SU-DHL-6 (cell line): ENCODE measurements around the gene TMPRSS11B.

Source experiments
- H2AFZ ChIP-seq: fragments of 200-600 bp; sonication (generic); 2 replicates; pipeline ENCODE4 v1.6.1; 2014; ENCODE audit warnings: low read depth, mild to moderate bottlenecking, moderate library complexity, mixed read lengths, antibody characterized with exemption, low read length; ENCODE audit not compliant: severe bottlenecking
- H3F3A ChIP-seq: fragments of 200-600 bp; shearing (Covaris generic); 2 replicates; pipeline ENCODE4 v1.6.0; 2016; ENCODE audit warnings: antibody characterized with exemption, mild to moderate bottlenecking; ENCODE audit not compliant: insufficient read depth
- H3K27ac ChIP-seq: fragments of 200-600 bp; sonication (generic); 2 replicates; pipeline ENCODE4 v1.5.1; 2016; ENCODE audit warnings: low read depth, mild to moderate bottlenecking, low read length, moderate library complexity, mixed read lengths
- H3K27me3 ChIP-seq: fragments of 200-600 bp; sonication (generic), shearing (Covaris generic); 2 replicates; pipeline ENCODE4 v1.6.0; 2014; ENCODE audit warnings: mild to moderate bottlenecking, low read length
- H3K36me3 ChIP-seq: fragments of 200-600 bp; sonication (generic); 2 replicates; pipeline ENCODE4 v1.6.1; 2014; ENCODE audit warnings: mild to moderate bottlenecking, low read length, mixed read lengths
- H3K4me2 ChIP-seq: fragments of 300-600, 200-600 bp; shearing (Covaris generic), sonication (generic); 2 replicates; pipeline ENCODE4 v1.6.0; 2014; ENCODE audit warnings: low read length, low read depth, mild to moderate bottlenecking; ENCODE audit not compliant: poor library complexity, severe bottlenecking
- H3K4me3 ChIP-seq: fragments of 200-600 bp; sonication (generic); 2 replicates; pipeline ENCODE4 v1.5.1; 2014; ENCODE audit warnings: antibody characterized with exemption, low read length, mild to moderate bottlenecking, mixed read lengths; ENCODE audit not compliant: insufficient read depth, poor library complexity, severe bottlenecking
- H3K79me2 ChIP-seq: fragments of 200-600 bp; sonication (generic); 2 replicates; pipeline ENCODE4 v1.6.1; 2014; ENCODE audit warnings: mild to moderate bottlenecking, low read length, moderate library complexity; ENCODE audit not compliant: insufficient read depth
- H3K9ac ChIP-seq: fragments of 200-600 bp; sonication (generic); 2 replicates; pipeline ENCODE4 v1.7.0; 2014; ENCODE audit warnings: mild to moderate bottlenecking, low read length
- H3K9me2 ChIP-seq: fragments of 200-600 bp; sonication (generic); replicated peaks from 2 replicates; pipeline ENCODE4 v1.6.1; 2014; ENCODE audit warnings: low read length; ENCODE audit not compliant: insufficient read depth
- H3K9me3 ChIP-seq: fragments of 200-600 bp; sonication (generic); 2 replicates; pipeline ENCODE4 v1.6.1; 2014; ENCODE audit warnings: low read length, mixed read lengths; ENCODE audit not compliant: insufficient read depth
- H4K20me1 ChIP-seq: fragments of 200-600 bp; sonication (generic); 2 replicates; pipeline ENCODE4 v1.6.1; 2014; ENCODE audit warnings: low read depth, mild to moderate bottlenecking, antibody characterized with exemption, low read length, moderate library complexity, mixed read lengths
- CTCF ChIP-seq: fragments of 200-600 bp; sonication (generic); IDR thresholded peaks from one replicate; pipeline ENCODE4 v1.5.1; 2017; ENCODE audit warnings: antibody characterized with exemption, mild to moderate bottlenecking, low read length, moderate library complexity; ENCODE audit not compliant: insufficient read depth, poor library complexity, severe bottlenecking
- EZH2phosphoT487 ChIP-seq: fragments of 200-600 bp; sonication (generic), shearing (Covaris generic); conservative IDR thresholded peaks from 2 replicates; pipeline ENCODE4 v1.6.1; 2018; ENCODE audit warnings: mild to moderate bottlenecking, antibody characterized with exemption, low read length, moderate library complexity, mixed read lengths

TMPRSS11B gene

DNA sequence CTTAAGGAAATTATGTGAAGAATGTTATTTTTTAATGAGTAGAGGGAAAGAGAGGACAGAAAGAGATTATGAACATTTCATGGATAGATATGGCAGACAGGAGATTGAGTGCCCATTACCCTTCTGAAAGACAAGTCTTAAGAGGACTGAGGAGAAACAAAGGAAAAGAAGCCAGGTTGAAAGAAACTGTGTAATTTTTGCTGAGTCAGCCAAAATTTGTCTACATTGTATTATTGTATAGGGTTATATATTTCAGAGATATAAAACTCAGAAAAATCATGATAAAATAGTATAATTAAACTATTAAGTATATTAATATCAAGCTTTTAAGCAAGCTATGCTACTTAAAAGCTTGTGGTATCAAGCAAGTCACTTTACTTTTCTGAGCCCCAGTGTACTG, 4.9 kb downstream of the TMPRSS11B start:
- Histone ChIP-seq H4K20me1 (no peaks in the 10 kb centered on the region), H3K27me3 (no peaks in the 10 kb centered on the region), H3K9ac (no peak overlapping the region), H3K9me2 (no peaks in the 10 kb centered on the region), H3F3A (no peaks in the 10 kb centered on the region), H3K4me3 (no peak overlapping the region), H3K36me3 (no peaks in the 10 kb centered on the region), H2AFZ (no peak overlapping the region), H3K9me3 (no peaks in the 10 kb centered on the region), H3K79me2 (no peaks in the 10 kb centered on the region), H3K27ac (no peak overlapping the region), H3K4me2 (no peak overlapping the region)
- TF ChIP-seq CTCF = no peak
- no peak for TF ChIP-seq EZH2phosphoT487

- TF ChIP-seq EZH2phosphoT487 (no peak), CTCF (no peak)
- Histone ChIP-seq H4K20me1 (no peaks in the 10 kb centered on the region), H2AFZ (no peak overlapping the region), H3F3A (no peaks in the 10 kb centered on the region), H3K9me3 (no peaks in the 10 kb centered on the region), H3K9me2 (no peaks in the 10 kb centered on the region), H3K36me3 (no peaks in the 10 kb centered on the region), H3K9ac (no peak overlapping the region), H3K79me2 (no peaks in the 10 kb centered on the region), H3K4me3 (no peak overlapping the region), H3K27ac (no peak overlapping the region), H3K27me3 (no peaks in the 10 kb centered on the region), H3K4me2 (no peak overlapping the region)
These were observed 16.9 kb downstream of the TMPRSS11B start for GRCh38 chr4:68228568-68228967.

DNA sequence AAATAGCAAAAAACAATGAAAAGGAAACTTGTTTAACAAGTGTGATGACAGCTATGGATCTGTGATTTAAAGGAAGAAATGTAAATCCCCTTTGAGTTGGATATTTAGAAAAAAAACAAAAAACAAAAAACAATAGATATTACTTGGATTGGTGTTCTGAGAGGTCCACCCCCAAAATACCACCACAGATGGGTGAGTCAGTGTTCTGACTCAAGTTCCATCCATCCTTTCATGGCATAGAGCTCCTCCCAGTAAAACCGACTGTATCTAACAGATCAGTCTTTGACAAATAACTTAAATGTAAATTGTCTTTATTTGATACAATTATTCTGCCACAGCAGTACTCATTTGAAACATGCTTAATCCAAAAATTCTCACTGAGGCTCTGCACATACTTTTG, 27.4 kb downstream of the TMPRSS11B start:
- no peak overlapping the region for H3K9ac ChIP-seq
- TF ChIP-seq EZH2phosphoT487 (no peak), CTCF (no peak)
- no peak overlapping the region for H2AFZ ChIP-seq
- H3K36me3 ChIP-seq = no peaks in the 10 kb centered on the region
- H3K27ac ChIP-seq = no peak overlapping the region
- no peaks in the 10 kb centered on the region for H3K9me3 ChIP-seq
- no peak overlapping the region for H3K4me3 ChIP-seq
- no peaks in the 10 kb centered on the region for H3F3A ChIP-seq
- no peaks in the 10 kb centered on the region for H3K79me2 ChIP-seq
- no peak overlapping the region for H3K4me2 ChIP-seq
- no peaks in the 10 kb centered on the region for H3K27me3 ChIP-seq
- H4K20me1 ChIP-seq = no peaks in the 10 kb centered on the region
- H3K9me2 ChIP-seq = no peaks in the 10 kb centered on the region

GRCh38 chr4:68216501-68216900, 29.0 kb downstream of the TMPRSS11B start:
- Histone ChIP-seq H3K36me3 (no peaks in the 10 kb centered on the region), H3K27ac (no peak overlapping the region), H4K20me1 (no peaks in the 10 kb centered on the region), H3F3A (no peaks in the 10 kb centered on the region), H3K9me2 (no peaks in the 10 kb centered on the region), H3K9ac (no peak overlapping the region), H3K27me3 (no peaks in the 10 kb centered on the region), H3K79me2 (no peaks in the 10 kb centered on the region), H2AFZ (no peak overlapping the region), H3K4me3 (no peak overlapping the region), H3K9me3 (no peaks in the 10 kb centered on the region), H3K4me2 (no peak overlapping the region)
- TF ChIP-seq EZH2phosphoT487 = no peak
- no peak for TF ChIP-seq CTCF
